ENCODE results near the gene SF3B6. TPM values are rescaled to one million over a fixed set of nuclear protein-coding genes. Genes with fewer than 3 reads are reported as not detected.

SF3B6 gene
- total RNA-seq, 1 donor, result 146 TPM

- no peak for TF ChIP-seq CTCF (IDR thresholded peaks at IDR 0.05; ENCODE audit: insufficient read depth, low read depth, low read length)
- H3K4me3 ChIP-seq (ENCODE audit: low read depth, low read length), result peak overlapping the region; percentile 71
- DNase-seq (ENCODE audit: low read depth), result peak; percentile 2
Measured at GRCh38 chr2:24082787-24083566, 6.9 kb upstream of the SF3B6 start.

DNA sequence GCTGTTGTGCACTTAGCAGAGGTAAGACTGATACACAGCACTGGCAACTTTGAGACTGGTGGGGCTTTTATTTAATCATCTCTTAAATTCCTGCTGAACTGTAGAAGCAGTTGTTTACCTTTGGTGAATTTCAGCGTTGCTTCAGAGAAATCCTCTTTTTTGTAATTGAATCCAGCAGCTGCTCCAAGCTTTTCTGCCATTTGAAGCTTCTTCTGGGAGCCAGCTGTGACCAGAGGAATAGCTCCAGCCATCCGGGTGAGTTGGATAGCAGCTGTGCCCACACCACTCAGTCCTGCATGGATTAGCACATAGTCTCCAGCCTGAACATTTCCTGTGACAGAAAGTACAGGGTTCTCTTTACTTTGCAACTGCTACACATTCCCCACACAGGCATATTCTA lies 4.6 kb upstream of the SF3B6 start:
- DNase-seq (ENCODE audit: low read depth), result peak; percentile 8
- no peak for TF ChIP-seq CTCF (IDR thresholded peaks at IDR 0.05; ENCODE audit: insufficient read depth, low read depth, low read length)

DNA sequence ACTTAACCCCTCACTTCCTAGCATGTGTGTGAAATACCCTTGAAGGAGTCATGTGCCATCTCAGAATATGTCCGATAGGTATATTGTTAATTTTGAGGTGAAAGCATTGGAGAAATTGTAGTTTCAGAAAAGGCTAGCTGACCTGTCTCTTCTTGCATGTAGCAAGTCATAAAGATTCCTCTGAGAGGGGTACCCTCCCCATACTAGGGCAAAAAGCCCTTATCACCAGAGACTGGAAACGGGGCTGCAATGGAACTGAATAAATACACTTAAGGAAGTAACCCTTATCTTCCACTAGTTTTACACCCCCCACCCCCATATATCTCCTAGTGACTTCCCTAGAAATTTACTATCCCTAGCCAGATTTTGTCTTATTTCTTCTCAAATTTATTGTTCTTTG lies 1.8 kb upstream of the SF3B6 start:
- no peak for DNase-seq (ENCODE audit: low read depth)
- H3K4me3 ChIP-seq (ENCODE audit: low read depth, low read length), result peak overlapping the region; percentile 98
- no peak for TF ChIP-seq CTCF (IDR thresholded peaks at IDR 0.05; ENCODE audit: insufficient read depth, low read depth, low read length)

More for the DNA sequence above, 4.6 kb upstream of the SF3B6 start:
- no peak overlapping the region for H3K4me3 ChIP-seq (ENCODE audit: low read depth, low read length)

DNA sequence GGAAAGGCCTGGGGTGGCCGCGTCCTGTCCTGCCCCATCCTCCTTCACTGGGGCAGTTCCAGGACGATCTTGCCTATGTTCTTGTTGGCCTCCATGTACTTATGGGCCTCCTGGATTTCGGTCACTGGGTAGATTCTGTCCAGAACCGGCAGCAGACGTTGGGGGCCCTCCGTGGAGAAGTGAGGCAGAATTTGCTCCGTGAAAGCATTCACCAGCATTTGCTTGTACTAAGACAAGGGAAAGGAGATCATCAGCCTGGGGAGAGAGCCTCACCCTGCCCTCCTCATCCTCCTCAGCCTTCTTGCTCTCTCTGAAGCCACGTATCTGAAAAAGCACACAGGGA lies 1.4 kb upstream of the SF3B6 start:
- DNase-seq (ENCODE audit: low read depth), result no peak
- TF ChIP-seq CTCF (IDR thresholded peaks at IDR 0.05; ENCODE audit: insufficient read depth, low read depth, low read length), result no peak

GRCh38 chr2:24076849-24077534 lies 866 bp upstream of the SF3B6 start:
- H3K4me3 ChIP-seq (ENCODE audit: low read depth, low read length), result peak overlapping the region; percentile 98
- DNase-seq (ENCODE audit: low read depth), result peak; percentile 21
- no peak for TF ChIP-seq CTCF (IDR thresholded peaks at IDR 0.05; ENCODE audit: insufficient read depth, low read depth, low read length)

More for the DNA sequence above, 1.4 kb upstream of the SF3B6 start:
- peak overlapping the region; percentile 98 for H3K4me3 ChIP-seq (ENCODE audit: low read depth, low read length)

DNA sequence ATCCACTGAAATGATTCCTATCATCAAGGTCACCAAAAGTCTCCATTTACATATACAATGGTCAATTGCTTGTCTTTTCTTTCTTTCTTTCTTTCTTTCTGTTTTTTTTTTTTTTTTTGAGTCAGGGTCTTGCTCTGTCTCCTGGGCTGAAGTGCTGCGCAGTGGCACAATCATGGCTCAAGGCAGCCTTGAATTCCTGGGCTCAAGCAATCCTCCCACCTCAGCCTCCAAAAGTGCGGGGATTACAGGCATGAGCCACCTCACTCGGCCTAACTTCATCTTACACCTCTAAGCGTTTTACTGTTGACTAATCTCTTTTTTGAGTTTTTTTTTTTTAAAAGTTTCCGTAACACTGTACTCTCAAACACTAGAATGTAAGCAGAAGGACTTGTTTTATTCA lies 867 bp downstream of the SF3B6 start:
- H3K4me3 ChIP-seq (ENCODE audit: low read depth, low read length), result peak overlapping the region; percentile 98
- peak; percentile 8 for DNase-seq (ENCODE audit: low read depth)
- no peak for TF ChIP-seq CTCF (IDR thresholded peaks at IDR 0.05; ENCODE audit: insufficient read depth, low read depth, low read length)
